Nephron (organoid): Measurements from ENCODE around the gene MITF.

ENCODE experiments used
- H3K27ac Mint-ChIP-seq, 3 experiments: 2 replicates each; pipeline ENCODE4 v1.8.0; 2020; ENCODE audit warnings: mixed read lengths in 3 of 3, mild to moderate bottlenecking in 2 of 3, moderate library complexity in 1 of 3
- H3K27me3 Mint-ChIP-seq: 2 replicates; pipeline ENCODE4 v1.8.0; 2021; ENCODE audit warnings: low read depth, mild to moderate bottlenecking, moderate library complexity, mixed read lengths
- H3K36me3 Mint-ChIP-seq: 2 replicates; pipeline ENCODE4 v1.8.0; 2020; ENCODE audit warnings: low read depth, mixed read lengths
- H3K4me1 Mint-ChIP-seq: 2 replicates; pipeline ENCODE4 v1.8.0; 2020; ENCODE audit warnings: mixed read lengths
- H3K4me3 Mint-ChIP-seq, 3 experiments: 2 replicates each; pipeline ENCODE4 v1.8.0; 2020; ENCODE audit warnings: mild to moderate bottlenecking in 3 of 3, mixed read lengths in 3 of 3, moderate library complexity in 2 of 3
- H3K9me3 Mint-ChIP-seq: 2 replicates; pipeline ENCODE4 v1.8.0; 2020; ENCODE audit warnings: mixed read lengths
- TF ChIP-seq, protein P1 (sequence below), 3 experiments: fragments of 200-600 bp; sonication (generic); IDR thresholded peaks; one replicate each; pipeline ENCODE4 v1.5.0; 2021; ENCODE audit warnings: antibody characterized with exemption in 3 of 3; ENCODE audit not compliant: unreplicated experiment in 3 of 3

The MITF gene

DNA sequence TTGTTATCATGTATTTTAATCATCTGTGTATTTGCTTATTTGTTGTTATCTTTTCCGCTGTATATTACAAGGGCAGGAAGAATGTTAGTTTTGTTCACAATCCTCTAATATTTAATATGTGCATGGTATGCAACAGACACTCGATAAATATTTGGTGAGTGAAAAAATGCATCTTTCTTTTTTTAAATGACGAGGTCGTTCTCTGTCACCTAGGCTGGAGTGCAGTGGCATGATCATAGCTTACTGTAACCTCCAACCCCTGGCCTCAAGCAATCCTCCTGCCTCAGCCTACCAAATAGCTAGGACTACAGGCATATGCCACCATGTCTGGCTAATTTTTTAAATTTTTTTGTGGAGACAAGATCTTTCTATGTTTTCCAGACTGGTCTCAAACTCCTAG lies 66.2 kb downstream of the MITF start:
- H3K36me3 Mint-ChIP-seq: no peaks in the 10 kb centered on the region
- H3K27ac Mint-ChIP-seq: no peak overlapping the region

DNA sequence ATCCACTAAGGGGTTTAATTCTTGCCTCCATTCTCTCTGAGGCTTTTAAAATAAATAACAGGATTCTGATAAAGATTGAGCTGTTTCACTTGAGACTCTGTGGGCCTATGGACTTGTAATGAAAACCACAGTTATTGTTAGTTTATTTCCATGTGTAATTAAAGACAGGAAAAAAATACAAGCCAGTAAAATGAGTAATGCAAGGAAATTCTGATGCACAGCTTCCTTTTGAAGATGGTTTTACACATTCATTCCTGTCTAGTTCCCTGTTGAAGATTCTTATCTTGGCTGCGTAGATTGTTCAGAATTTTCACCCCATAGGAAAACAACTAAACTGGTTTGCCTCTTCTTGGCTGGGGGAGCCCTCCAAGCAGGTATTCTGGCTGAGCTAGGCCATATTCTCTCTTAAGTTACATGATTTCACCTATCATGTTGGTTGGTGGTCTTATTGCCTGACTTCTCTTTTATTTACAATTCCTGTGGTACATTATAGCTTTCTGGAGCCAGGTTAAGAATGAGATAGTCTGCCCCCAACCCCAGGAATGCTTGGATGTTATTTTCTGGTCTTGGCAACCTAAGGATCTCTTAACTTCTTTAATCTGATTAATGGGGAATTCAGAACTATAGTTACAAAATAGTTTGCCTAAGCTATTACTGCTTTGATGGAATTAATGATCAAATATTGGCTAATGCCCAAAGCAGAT lies 67.6 kb downstream of the MITF start:
- no peaks in the 10 kb centered on the region for H3K36me3 Mint-ChIP-seq
- TF ChIP-seq, protein P1, sequence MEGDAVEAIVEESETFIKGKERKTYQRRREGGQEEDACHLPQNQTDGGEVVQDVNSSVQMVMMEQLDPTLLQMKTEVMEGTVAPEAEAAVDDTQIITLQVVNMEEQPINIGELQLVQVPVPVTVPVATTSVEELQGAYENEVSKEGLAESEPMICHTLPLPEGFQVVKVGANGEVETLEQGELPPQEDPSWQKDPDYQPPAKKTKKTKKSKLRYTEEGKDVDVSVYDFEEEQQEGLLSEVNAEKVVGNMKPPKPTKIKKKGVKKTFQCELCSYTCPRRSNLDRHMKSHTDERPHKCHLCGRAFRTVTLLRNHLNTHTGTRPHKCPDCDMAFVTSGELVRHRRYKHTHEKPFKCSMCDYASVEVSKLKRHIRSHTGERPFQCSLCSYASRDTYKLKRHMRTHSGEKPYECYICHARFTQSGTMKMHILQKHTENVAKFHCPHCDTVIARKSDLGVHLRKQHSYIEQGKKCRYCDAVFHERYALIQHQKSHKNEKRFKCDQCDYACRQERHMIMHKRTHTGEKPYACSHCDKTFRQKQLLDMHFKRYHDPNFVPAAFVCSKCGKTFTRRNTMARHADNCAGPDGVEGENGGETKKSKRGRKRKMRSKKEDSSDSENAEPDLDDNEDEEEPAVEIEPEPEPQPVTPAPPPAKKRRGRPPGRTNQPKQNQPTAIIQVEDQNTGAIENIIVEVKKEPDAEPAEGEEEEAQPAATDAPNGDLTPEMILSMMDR (IDR thresholded peaks at IDR 0.05; ENCODE audit: unreplicated experiment in 3 of 3): no peak
- H3K27me3 Mint-ChIP-seq: no peaks in the 10 kb centered on the region
- no peak overlapping the region for H3K4me3 Mint-ChIP-seq
- peak overlapping the region in 2 of 3 experiments; percentile 22 to 46 for H3K27ac Mint-ChIP-seq
- peaks cover 9% of the 10 kb centered on the region for H3K4me1 Mint-ChIP-seq
- H3K9me3 Mint-ChIP-seq: no peaks in the 10 kb centered on the region

More for the DNA sequence above, 66.2 kb downstream of the MITF start:
- TF ChIP-seq, protein P1 (IDR thresholded peaks at IDR 0.05; ENCODE audit: unreplicated experiment in 3 of 3): no peak
- no peak overlapping the region for H3K4me3 Mint-ChIP-seq
- H3K9me3 Mint-ChIP-seq: no peaks in the 10 kb centered on the region
- no peaks in the 10 kb centered on the region for H3K27me3 Mint-ChIP-seq
- H3K4me1 Mint-ChIP-seq: peaks cover 9% of the 10 kb centered on the region

DNA sequence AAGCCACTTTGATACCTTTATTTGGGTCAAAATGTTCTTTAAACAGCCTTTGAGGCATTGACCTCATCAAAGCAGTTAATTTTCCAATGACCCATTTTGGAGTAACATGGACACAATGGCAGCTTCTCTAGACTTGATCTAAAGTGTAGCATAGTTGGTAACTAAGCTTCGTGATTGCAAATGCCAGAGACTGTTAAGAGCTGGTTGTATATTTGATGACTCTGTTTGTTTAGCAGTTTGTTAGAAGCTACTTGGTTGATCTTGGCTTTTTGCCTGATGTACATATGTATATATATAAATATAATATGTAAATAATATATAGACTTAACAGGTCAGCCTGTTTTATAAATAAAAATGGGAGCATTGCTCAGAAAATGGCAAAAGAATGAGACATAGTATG lies 68.4 kb downstream of the MITF start:
- Mint-ChIP-seq H3K9me3 (no peaks in the 10 kb centered on the region), H3K4me1 (peaks cover 9% of the 10 kb centered on the region), H3K27me3 (no peaks in the 10 kb centered on the region), H3K4me3 (no peak overlapping the region), H3K27ac (no peak overlapping the region), H3K36me3 (no peaks in the 10 kb centered on the region)
- TF ChIP-seq, protein P1 (IDR thresholded peaks at IDR 0.05; ENCODE audit: unreplicated experiment in 3 of 3): no peak

DNA sequence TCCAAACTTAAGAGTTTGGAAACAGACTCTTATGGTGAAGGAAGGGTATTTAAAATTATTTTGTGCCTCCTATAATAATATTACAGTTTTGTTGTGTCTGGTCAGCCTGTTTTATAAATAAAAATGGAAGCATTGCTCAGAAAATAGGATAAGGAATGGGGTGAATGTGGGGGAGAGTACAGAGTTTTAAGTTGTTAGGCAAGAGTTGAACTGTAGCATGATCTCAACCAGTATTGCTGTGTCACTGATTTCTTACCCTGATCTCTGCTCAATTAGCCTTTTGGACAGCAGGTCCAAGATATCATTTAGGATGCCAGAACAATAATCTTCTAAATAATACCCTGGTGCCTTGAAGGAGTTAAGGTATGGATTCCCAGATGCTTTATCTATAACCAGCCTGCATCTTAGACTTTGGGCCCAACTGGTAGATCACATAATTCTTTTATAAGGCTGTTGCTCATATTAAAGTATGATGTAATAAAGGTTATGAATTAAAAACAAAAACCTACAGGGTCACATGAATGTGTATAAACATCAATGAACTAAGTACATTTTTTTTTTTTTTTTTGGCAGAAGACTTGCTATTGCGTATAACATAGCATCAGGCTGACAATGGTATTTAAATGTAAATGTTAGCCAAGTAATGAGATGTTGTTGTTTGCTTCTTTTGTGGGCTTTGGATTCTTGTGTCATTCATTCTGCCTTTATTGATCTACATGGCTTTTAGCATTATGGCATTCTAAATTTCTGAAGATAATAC lies 70.0 kb downstream of the MITF start:
- H3K4me1 Mint-ChIP-seq: peaks cover 9% of the 10 kb centered on the region
- no peaks in the 10 kb centered on the region for H3K27me3 Mint-ChIP-seq
- no peak overlapping the region for H3K27ac Mint-ChIP-seq
- H3K9me3 Mint-ChIP-seq: no peaks in the 10 kb centered on the region
- no peak overlapping the region for H3K4me3 Mint-ChIP-seq
- no peaks in the 10 kb centered on the region for H3K36me3 Mint-ChIP-seq
- TF ChIP-seq, protein P1 (IDR thresholded peaks at IDR 0.05; ENCODE audit: unreplicated experiment in 3 of 3): no peak

DNA sequence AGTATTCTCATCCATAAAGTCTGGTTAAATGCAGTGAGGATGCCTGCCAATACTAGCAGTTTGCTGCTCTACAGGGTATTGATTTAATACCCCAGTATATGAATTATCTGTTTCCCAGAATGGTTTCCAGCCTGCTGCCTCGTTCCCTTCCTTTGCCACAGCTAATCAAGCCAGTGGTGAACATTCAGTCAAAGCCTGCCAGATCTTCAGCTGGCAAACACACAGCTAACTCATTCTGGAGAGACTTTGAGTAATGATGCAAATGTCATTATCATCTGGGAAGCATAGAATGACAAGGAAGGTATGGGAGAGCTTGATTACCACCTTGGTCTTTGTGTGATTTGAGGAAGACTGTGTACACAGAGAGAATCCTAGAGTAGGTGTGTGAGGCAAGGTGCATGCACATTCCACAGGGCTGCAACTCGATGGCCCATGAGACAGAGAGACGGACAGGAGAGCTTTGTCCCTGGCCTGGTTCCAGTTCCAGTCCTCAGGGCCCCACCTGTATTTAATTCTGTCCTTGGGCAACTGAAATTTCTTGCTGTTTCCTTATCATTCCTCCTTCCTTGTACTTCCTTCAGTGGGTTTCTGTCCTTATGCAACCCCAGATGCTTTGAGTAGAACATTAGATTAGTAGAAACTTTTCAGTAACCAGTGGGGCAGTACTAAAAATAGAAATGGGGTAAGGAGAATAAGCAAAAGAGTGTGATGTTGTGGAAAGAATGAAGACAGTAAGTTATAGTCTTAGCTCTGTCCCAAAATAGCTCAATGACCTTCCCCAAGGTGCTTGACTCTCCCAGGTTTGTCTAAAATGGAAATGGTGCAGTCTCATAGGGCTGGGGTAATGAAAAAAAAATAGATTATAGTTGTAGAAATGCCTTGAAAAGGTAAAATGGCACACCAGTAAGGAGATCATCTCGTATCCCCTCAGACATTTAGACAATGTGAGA lies 72.5 kb downstream of the MITF start:
- TF ChIP-seq, protein P1 (IDR thresholded peaks at IDR 0.05; ENCODE audit: unreplicated experiment in 3 of 3): no peak
- H3K4me1 Mint-ChIP-seq: peaks cover 9% of the 10 kb centered on the region
- no peak overlapping the region for H3K27ac Mint-ChIP-seq
- no peaks in the 10 kb centered on the region for H3K27me3 Mint-ChIP-seq
- no peak overlapping the region for H3K4me3 Mint-ChIP-seq
- no peaks in the 10 kb centered on the region for H3K9me3 Mint-ChIP-seq
- H3K36me3 Mint-ChIP-seq: no peaks in the 10 kb centered on the region
